Adrenal gland (tissue), 12 donors: ENCODE results near the gene PCDH18. TPM values are rescaled to one million over a fixed set of nuclear protein-coding genes. Genes with fewer than 3 reads are reported as not detected.

Experiments used
- DNase-seq, 7 donors: peaks; one replicate each; pipeline ENCODE4 v3.0.0-alpha.2; 2019 to 2020
- H3K27ac ChIP-seq, 5 donors: fragments of 200-600 bp; sonication (generic) in 4 of 5; 1 replicate in 3 of 5; 2 replicates in 2 of 5; pipeline versions ENCODE4 v1.5.1 to v1.8.0; 2016 to 2020; ENCODE audit warnings: mild to moderate bottlenecking in 1 of 5
- H3K27me3 ChIP-seq: fragments of 200-600 bp; 2 replicates; pipeline ENCODE4 v1.8.0; 2021
- H3K36me3 ChIP-seq, 2 donors: fragments of 200-600 bp; replicated peaks in 1 of 2; 1 replicate in 1 of 2; 2 replicates in 1 of 2; pipeline versions ENCODE4 v1.5.1 to v1.8.0; 2018 to 2022
- H3K4me1 ChIP-seq, 2 donors: fragments of 200-600 bp; replicated peaks in 1 of 2; 1 replicate in 1 of 2; 2 replicates in 1 of 2; pipeline versions ENCODE4 v1.5.1 to v1.8.0; 2018 to 2021
- H3K4me3 ChIP-seq, 4 donors: fragments of 200-600 bp; sonication (generic) in 3 of 4; one replicate each; pipeline ENCODE4 v1.5.1; 2016 to 2018
- H3K9me3 ChIP-seq, 3 donors: fragments of 200-600 bp; sonication (generic) in 1 of 3; replicated peaks in 1 of 3; 1 replicate in 2 of 3; 2 replicates in 1 of 3; pipeline versions ENCODE4 v1.5.1 to v1.8.0; 2016 to 2021
- POLR2A ChIP-seq, 2 donors: fragments of 450-650 bp; IDR thresholded peaks; one replicate each; pipeline ENCODE4 v1.6.1; 2017; ENCODE audit warnings: antibody characterized with exemption in 2 of 2, mild to moderate bottlenecking in 2 of 2, moderate library complexity in 1 of 2
- WGBS, 4 donors: extraction: QIAGEN DNeasy Blood & Tissue Kit in 2 of 4; methylation state at CpG; one replicate each; pipeline versions ENCODE4 v1.1.5 to v1.1.7; 2013 to 2017; 5-methylcytosine and 5-hydroxymethylcytosine counted together
- intact Hi-C, 2 donors: fragments of 100-400 bp; cut with DNase I; formaldehyde crosslinking; loops; one replicate each; pipeline versions ENCODE4 v1.14.1 to v1.15.0; 2022 to 2023
- polyA plus RNA-seq, 3 donors: library from polyadenylated mRNA; stranded (reverse); fragments of 200-250 nt in 2 of 3; fragments of 350-450 nt in 1 of 3; fragmentation: Illumina TruSeq in 1 of 3; extraction: RNeasy Lipid Tissue Mini Kit (QIAGEN cat#74804) in 1 of 3; gene quantifications; one replicate each; pipeline ENCODE4 v1.2.3, GENCODE V29; 2013 to 2014
- total RNA-seq, 9 donors: library from RNA; depleted of rRNA in 4 of 9; stranded (reverse); fragments of >200 nt in 4 of 9; fragments of 120-200 nt in 1 of 9; fragmentation: NEBNext Ultra II Directional in 1 of 9; extraction: Animal tissue kit (Norgen Biotek cat#: 25700) in 1 of 9; gene quantifications; one replicate each; pipeline versions ENCODE4 v1.1.0 to v1.2.4, GENCODE V29; 2013 to 2023
- TF ChIP-seq, protein P1 (sequence below), 6 experiments: fragments of 450-650 bp in 4 of 6; fragments of 200-600 bp in 2 of 6; sonication (generic) in 1 of 6; IDR thresholded peaks; 1 replicate in 5 of 6; 2 replicates in 1 of 6; pipeline versions ENCODE4 v1.5.1 to v1.8.0; 2016 to 2021; ENCODE audit warnings: antibody characterized with exemption in 6 of 6, mild to moderate bottlenecking in 2 of 6, moderate library complexity in 1 of 6
- donor health status: healthy with polysubstance abuse.
- donor health status: Bipolar disorder and iron deficiency.
- donor health status: DM: yes; HTN: yes; CAD: no.
- donor health status: DM: no; HTN: no; CAD: no.
- donor health status: DM: no; HTN: no; CAD: no.
- donor health status: DM: yes; HTN: yes; CAD: no.

The PCDH18 gene
- total and polyA plus RNA-seq, 12 donors, result 2.6 to 54.7 (median 8.5) TPM

DNA sequence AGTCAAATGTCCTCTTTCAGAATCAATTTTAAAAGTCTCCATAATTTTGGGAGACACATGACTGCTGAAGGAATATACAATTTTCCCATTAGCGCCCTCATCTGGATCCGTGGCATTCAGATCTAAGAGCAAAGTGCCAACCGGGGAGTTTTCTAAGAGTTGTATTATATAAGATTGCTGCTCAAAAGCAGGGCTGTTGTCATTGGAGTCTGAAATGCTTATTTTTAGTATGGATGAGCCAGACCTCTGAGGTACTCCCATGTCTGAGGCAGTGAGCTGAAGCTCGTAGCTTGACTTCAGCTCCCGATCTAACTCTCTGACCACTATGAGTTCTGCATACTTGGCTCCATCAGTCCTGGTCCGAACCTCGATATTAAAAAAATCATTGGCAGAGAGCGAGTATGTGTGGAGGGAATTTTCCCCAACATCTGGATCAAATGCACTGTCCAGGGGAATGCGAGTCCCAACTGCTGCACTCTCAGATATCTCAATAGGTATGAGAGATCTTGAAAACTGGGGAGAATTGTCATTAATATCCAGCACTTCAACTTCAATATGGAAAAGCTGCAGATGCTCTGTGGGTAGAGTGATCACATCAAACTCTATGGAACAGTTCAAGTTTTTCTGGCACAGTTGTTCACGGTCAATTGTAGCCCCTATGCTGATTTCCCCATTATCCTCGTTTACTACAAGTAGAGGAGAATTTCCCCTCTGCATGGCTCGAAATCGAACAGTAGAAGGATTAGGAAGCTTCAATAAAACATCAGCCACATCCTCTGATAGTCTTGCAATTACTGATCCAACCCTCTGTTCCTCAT lies 917 bp downstream of the PCDH18 start:
- intact Hi-C loops, result no loop called here
- TF ChIP-seq, protein P1, sequence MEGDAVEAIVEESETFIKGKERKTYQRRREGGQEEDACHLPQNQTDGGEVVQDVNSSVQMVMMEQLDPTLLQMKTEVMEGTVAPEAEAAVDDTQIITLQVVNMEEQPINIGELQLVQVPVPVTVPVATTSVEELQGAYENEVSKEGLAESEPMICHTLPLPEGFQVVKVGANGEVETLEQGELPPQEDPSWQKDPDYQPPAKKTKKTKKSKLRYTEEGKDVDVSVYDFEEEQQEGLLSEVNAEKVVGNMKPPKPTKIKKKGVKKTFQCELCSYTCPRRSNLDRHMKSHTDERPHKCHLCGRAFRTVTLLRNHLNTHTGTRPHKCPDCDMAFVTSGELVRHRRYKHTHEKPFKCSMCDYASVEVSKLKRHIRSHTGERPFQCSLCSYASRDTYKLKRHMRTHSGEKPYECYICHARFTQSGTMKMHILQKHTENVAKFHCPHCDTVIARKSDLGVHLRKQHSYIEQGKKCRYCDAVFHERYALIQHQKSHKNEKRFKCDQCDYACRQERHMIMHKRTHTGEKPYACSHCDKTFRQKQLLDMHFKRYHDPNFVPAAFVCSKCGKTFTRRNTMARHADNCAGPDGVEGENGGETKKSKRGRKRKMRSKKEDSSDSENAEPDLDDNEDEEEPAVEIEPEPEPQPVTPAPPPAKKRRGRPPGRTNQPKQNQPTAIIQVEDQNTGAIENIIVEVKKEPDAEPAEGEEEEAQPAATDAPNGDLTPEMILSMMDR (IDR thresholded peaks at IDR 0.05), result peak in 1 of 6 experiments; percentile 27
- TF ChIP-seq POLR2A (IDR thresholded peaks at IDR 0.05), result no peak

DNA sequence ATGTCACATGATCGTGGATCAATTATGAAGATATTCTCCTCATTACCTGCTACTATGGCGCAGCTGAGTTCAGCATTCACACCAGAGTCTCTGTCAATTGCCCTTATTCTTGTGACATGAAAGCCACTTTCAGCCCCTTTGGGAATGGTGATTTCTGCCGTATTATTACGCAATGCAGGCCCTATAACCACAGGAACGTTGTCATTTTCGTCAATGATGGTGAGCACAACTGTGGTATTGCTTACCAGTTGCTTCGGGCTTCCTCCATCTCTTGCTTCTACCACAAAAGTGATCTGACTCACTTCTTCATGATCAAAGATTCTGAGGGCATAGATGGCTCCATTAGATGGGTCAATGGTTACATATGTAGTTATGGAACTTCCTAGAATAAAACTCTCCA lies 2.1 kb downstream of the PCDH18 start:
- intact Hi-C loops, result no loop called here
- Histone ChIP-seq H3K4me3 (peak overlapping the region in 1 of 4 donors; percentile 54), H3K27me3 (no peaks in the 10 kb centered on the region), H3K27ac (peak overlapping the region in 2 of 5 donors; percentile 28 to 38), H3K36me3 (no peaks in the 10 kb centered on the region), H3K4me1 (peaks cover 0 to 8% of the 10 kb centered on the region in 2 donors), H3K9me3 (no peaks in the 10 kb centered on the region)
- TF ChIP-seq, protein P1 (IDR thresholded peaks at IDR 0.05), result no peak
- no peak for DNase-seq
- 74 to 86% (median 84%) methylated on average over 7 of the region's 7 CpGs for WGBS, 4 donors

More for the DNA sequence above, 917 bp downstream of the PCDH18 start:
- H3K4me3 ChIP-seq, result peak overlapping the region in 3 of 4 donors; percentile 21 to 54 (median 44)
- peak overlapping the region in 2 of 5 donors; percentile 29 to 78 for H3K27ac ChIP-seq
- H3K4me1 ChIP-seq, result peaks cover 0 to 8% of the 10 kb centered on the region in 2 donors
- no peaks in the 10 kb centered on the region for H3K27me3 ChIP-seq
- peak in 1 of 7 donors; percentile 7 for DNase-seq
- peaks cover 0 to 7% (median 0%) of the 10 kb centered on the region in 3 donors for H3K9me3 ChIP-seq
- H3K36me3 ChIP-seq, result no peaks in the 10 kb centered on the region
- 14 to 20% (median 16%) methylated on average over 13 of the region's 13 CpGs for WGBS, 4 donors

DNA sequence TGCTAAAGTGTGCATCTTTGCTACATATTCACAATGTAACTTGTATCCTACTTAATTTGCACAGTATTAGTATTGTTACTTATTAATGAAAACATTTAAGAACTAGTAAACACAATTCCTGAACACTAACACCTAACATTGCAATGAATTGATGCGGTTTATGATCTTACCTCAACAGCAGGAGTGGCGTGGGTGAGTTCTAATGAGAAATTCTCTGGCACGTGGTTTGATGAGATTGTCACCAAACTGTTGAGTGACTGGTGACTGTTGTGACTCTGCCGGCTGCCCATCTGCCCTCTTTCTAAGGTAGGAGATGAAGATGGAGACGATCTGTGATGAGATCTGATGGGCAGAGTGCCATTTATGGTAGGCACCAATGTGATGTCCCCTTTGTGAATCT lies 2.9 kb downstream of the PCDH18 start:
- no peaks in the 10 kb centered on the region for H3K27me3 ChIP-seq
- no peaks in the 10 kb centered on the region for H3K36me3 ChIP-seq
- peak overlapping the region in 1 of 5 donors; percentile 38 for H3K27ac ChIP-seq
- 59 to 73% (median 67%) methylated on average over 5 of the region's 5 CpGs for WGBS, 4 donors
- no peak for DNase-seq
- intact Hi-C loops, result no loop called here
- H3K9me3 ChIP-seq, result no peaks in the 10 kb centered on the region
- peak overlapping the region in 1 of 4 donors; percentile 54 for H3K4me3 ChIP-seq
- TF ChIP-seq POLR2A (IDR thresholded peaks at IDR 0.05), result no peak
- TF ChIP-seq, protein P1 (IDR thresholded peaks at IDR 0.05), result no peak
- H3K4me1 ChIP-seq, result peaks cover 0 to 8% of the 10 kb centered on the region in 2 donors

DNA sequence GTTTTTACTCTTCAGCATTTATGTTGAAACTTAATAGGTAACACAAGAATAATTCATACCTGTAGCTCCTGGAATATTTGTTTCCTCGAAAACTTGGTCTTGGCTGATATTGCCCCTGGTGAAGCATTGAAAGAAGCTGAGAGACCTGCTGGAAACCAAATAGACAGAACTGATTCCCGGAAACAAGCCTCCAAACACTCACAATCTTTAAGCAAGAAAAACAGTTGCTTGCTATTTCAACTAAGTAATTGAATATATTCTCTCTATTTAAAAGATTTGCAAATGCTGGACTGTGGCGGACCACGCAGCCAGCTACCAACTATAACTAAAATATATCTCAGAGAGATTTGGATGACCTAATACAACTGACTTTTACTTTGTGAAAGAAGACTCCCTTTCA lies 3.6 kb downstream of the PCDH18 start:
- Histone ChIP-seq H3K4me1 (peaks cover 0 to 8% of the 10 kb centered on the region in 2 donors), H3K27me3 (no peaks in the 10 kb centered on the region), H3K27ac (no peak overlapping the region), H3K9me3 (no peaks in the 10 kb centered on the region), H3K4me3 (peak overlapping the region in 1 of 4 donors; percentile 54), H3K36me3 (no peaks in the 10 kb centered on the region)
- no peak for DNase-seq
- intact Hi-C loops, result no loop called here
- TF ChIP-seq, protein P1 (IDR thresholded peaks at IDR 0.05), result no peak
- no peak for TF ChIP-seq POLR2A (IDR thresholded peaks at IDR 0.05)
- 66 to 82% (median 69%) methylated on average over 4 of the region's 4 CpGs for WGBS, 4 donors
